ENCODE data around the gene ZP1.

Gene ZP1

DNA sequence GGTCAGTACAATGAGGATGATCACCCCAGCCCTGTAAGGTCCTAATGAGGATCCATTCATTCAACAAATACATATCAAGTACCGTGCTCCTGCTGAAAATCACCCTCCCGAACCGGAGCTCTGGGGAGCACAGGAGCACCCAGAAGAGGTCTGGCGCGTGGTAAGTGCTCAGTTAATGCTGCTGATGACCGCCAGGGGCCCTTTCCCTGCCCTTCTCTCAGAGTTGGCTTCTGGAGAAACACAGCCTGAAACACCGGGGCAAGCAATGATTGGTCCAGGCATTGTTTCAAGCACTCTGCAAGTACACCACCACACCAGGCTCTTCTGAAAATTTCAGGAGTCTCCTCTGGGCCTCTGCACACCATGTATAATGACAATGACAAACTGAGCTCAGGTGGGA is 29.2 kb upstream of the ZP1 start:
- no peak overlapping the region for H3K4me3 ChIP-seq (replicated peaks; ENCODE audit: low read depth, low read length)
- peak; percentile 45 for DNase-seq (ENCODE audit: low read depth)
- TF ChIP-seq, protein P1, sequence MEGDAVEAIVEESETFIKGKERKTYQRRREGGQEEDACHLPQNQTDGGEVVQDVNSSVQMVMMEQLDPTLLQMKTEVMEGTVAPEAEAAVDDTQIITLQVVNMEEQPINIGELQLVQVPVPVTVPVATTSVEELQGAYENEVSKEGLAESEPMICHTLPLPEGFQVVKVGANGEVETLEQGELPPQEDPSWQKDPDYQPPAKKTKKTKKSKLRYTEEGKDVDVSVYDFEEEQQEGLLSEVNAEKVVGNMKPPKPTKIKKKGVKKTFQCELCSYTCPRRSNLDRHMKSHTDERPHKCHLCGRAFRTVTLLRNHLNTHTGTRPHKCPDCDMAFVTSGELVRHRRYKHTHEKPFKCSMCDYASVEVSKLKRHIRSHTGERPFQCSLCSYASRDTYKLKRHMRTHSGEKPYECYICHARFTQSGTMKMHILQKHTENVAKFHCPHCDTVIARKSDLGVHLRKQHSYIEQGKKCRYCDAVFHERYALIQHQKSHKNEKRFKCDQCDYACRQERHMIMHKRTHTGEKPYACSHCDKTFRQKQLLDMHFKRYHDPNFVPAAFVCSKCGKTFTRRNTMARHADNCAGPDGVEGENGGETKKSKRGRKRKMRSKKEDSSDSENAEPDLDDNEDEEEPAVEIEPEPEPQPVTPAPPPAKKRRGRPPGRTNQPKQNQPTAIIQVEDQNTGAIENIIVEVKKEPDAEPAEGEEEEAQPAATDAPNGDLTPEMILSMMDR (IDR thresholded peaks at IDR 0.05; ENCODE audit: low read length, missing control alignments) = peak; percentile 46

DNA sequence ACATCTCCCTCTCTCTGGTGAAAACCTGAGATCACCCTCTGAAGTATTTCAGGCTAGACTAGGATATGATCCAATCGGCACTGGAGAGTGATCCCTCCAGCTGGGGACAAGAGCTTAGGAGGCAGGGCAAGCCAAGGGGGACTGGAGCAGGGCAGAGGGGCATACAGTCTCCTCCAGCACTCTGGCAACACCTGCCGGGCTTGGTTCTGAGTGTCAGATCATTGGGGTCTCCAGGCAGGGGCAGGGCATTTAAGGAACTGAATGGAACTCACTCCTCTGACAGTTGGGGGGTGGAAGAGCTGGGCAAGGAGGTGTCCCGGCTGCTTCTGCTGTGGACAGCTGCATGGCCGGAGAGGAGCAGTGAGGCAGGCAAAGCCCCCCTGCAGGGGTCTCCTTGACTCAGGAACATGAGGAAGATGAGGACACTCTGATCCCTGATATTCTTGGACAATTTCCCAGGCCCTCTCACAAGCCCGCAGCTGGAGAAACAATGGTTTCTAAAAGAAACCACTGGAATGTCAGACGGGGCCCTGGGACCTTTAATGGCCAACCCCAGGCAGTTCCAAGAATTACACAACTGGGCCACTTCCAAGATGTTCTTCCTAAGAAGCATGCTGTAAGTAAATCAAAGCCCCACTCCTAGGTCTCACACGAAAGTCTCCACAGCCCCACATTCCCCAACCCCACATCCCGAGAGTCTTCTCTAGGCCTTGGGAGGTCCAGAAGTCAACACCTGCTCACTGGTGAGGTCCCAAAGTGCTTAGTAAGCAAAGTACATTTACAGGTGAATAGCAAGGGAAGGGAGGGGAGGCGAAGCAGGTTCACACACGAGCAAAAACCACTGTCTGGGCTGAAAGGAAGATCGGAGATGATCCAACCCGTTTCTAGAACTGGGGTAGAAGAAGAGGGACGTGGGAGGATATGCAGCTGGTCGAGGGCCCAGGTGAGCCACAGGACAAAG is 26.6 kb upstream of the ZP1 start:
- peak; percentile 94 for DNase-seq (ENCODE audit: low read depth)
- no peak overlapping the region for H3K4me3 ChIP-seq (replicated peaks; ENCODE audit: low read depth, low read length)
- TF ChIP-seq, protein P1 (IDR thresholded peaks at IDR 0.05; ENCODE audit: low read length, missing control alignments) = no peak

DNA sequence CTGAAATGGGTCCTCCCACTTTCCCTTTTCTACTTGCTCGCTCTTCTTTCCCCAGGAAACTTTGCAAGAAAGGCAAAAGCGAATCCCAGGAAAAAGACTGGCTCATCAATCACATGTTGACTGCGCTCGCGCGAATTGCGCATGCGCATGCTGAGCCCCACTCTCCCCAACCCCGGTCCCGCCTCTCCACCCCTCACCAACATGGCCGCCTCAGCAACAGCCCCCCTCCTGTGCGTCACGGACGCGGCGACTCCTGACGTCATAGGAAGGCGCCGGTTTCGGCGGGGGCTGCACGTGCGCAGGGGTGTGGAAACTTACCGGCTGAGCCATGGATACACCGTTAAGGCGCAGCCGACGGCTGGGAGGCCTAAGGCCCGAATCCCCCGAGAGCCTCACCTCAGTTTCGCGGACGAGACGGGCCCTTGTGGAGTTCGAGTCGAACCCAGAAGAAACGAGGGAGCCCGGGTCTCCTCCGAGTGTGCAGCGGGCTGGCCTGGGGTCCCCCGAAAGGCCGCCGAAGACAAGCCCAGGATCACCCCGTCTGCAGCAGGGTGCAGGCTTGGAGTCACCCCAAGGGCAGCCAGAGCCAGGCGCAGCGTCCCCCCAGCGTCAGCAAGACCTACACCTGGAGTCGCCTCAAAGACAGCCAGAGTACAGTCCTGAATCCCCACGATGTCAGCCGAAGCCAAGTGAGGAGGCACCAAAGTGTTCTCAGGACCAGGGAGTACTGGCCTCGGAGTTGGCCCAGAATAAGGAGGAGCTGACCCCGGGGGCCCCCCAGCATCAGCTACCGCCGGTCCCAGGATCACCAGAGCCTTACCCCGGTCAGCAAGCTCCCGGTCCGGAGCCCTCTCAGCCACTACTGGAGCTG is 25.3 kb upstream of the ZP1 start, which contains the start of gene CCDC86:
CCDC86 (plus strand) TSS at position 317 of the 871 bp plus-strand sequence; CDS start at position 329, 12 bp downstream.
- peak within 1 kb of the TSS; percentile 95 for H3K4me3 ChIP-seq (replicated peaks; ENCODE audit: low read depth, low read length)
- peak; percentile 98 for DNase-seq (ENCODE audit: low read depth)
- TF ChIP-seq, protein P1 (IDR thresholded peaks at IDR 0.05; ENCODE audit: low read length, missing control alignments) = no peak

DNA sequence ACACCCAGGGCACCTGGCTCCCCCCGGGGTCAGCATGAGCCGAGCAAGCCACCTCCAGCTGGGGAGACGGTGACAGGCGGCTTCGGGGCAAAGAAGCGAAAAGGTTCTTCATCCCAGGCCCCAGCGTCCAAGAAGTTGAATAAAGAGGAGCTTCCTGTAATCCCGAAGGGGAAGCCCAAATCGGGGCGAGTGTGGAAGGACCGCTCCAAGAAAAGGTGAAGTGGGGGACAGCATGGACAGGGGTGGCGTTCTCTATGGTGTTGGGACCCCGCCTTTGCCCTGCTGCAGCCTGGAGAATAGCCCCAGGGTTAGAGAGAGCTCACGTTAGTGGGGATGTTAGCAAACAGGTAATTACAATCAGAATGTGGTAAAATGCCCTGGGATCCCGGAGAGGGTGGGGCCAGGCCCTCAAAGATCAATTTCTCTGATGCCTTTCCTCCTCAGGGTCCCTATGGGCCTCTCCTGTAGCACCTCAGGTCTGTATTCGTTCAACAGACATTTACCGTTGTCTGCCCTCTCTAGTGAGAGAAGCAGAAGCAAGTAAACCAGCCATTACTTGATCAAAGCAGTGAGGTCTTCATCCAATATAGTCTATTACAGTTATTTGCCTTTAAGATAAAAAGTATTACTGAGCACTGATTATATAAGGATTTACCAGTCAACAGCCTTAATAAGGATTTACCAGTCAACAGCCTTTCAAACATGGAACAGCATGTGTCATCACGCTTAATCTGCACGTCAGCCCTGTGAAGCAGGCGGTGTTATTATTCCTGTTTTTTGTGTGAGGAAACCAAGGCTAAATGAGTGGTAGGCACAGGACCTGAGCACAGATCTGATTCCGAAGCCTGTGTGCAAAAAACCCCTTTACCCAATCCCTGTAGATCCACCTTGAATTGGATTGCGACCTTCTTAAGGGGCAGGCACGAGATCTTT is 24.4 kb upstream of the ZP1 start:
- TF ChIP-seq, protein P1 (IDR thresholded peaks at IDR 0.05; ENCODE audit: low read length, missing control alignments) = no peak
- DNase-seq (ENCODE audit: low read depth) = no peak
- H3K4me3 ChIP-seq (replicated peaks; ENCODE audit: low read depth, low read length) = peak overlapping the region; percentile 95

DNA sequence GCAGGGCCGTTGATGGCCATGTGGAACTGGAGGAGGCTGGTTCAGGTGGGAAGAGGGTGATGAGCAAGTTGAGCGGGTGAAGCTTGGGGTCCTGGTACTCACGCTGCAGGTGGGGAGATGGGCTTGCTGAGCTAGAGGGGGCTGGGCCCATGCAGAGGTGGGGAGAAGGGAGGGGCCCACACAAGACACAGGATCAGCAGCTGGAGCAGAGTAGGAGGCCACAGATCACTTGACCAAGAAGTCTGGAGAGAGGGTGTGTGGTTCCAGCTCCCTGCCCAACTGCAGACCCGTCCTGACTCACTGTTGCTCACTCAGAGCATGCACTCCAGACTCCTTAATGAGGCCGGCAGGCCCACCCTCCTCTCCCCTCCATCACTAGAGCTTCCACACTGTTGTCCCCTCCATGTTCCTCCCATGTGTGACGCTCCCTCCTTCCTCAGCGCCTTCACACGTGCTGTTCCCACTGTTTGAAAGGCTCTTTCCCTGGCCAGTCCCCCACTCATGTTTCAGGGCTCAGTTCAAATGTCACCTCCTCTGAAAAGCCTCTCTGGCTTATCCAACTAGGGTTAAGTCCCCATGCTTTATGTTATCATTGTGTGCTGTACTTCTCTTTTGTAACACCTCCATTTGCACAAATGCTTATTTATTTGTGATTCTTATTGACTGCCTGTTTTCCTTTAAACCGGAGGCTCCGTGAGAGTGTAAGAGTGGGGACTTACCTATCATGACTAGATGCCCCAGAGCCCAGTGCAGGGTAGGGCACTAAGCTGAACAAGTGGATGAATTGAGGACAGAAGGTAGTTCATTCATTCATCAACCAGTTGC is 23.1 kb upstream of the ZP1 start:
- TF ChIP-seq, protein P1 (IDR thresholded peaks at IDR 0.05; ENCODE audit: low read length, missing control alignments) = no peak
- H3K4me3 ChIP-seq (replicated peaks; ENCODE audit: low read depth, low read length) = peak overlapping the region; percentile 95
- DNase-seq (ENCODE audit: low read depth) = no peak
